ENCODE results near the gene CFAP43.
A peak's percentile ranks its signal among the peaks of the same experiment; 100 is the strongest.

CFAP43 gene

GRCh38 chr10:104143829-104144228 is 88.3 kb downstream of the CFAP43 start:
- no peaks in the 10 kb centered on the region for H3K36me3 Mint-ChIP-seq
- H3K27ac Mint-ChIP-seq, result no peak overlapping the region
- H3K27me3 Mint-ChIP-seq, result peaks cover 12% of the 10 kb centered on the region
- H3K4me1 Mint-ChIP-seq, result no peaks in the 10 kb centered on the region
- no peaks in the 10 kb centered on the region for H3K9me3 Mint-ChIP-seq
- H3K4me3 Mint-ChIP-seq, result no peak overlapping the region

GRCh38 chr10:104142081-104142480 is 90.1 kb downstream of the CFAP43 start:
- H3K9me3 Mint-ChIP-seq, result no peaks in the 10 kb centered on the region
- H3K36me3 Mint-ChIP-seq, result no peaks in the 10 kb centered on the region
- no peaks in the 10 kb centered on the region for H3K4me1 Mint-ChIP-seq
- no peak overlapping the region for H3K4me3 Mint-ChIP-seq
- H3K27ac Mint-ChIP-seq, result no peak overlapping the region
- peaks cover 12% of the 10 kb centered on the region for H3K27me3 Mint-ChIP-seq

GRCh38 chr10:104139221-104139620 is 92.9 kb downstream of the CFAP43 start:
- Mint-ChIP-seq H3K4me3 (no peak overlapping the region), H3K27ac (peak overlapping the region; percentile 44), H3K9me3 (no peaks in the 10 kb centered on the region), H3K36me3 (no peaks in the 10 kb centered on the region), H3K27me3 (peaks cover 9% of the 10 kb centered on the region), H3K4me1 (no peaks in the 10 kb centered on the region)

GRCh38 chr10:104138131-104138530 is 94.0 kb downstream of the CFAP43 start:
- Mint-ChIP-seq H3K27me3 (peaks cover 4% of the 10 kb centered on the region), H3K9me3 (no peaks in the 10 kb centered on the region), H3K4me1 (no peaks in the 10 kb centered on the region), H3K27ac (no peak overlapping the region), H3K36me3 (no peaks in the 10 kb centered on the region), H3K4me3 (no peak overlapping the region)

GRCh38 chr10:104130041-104130440 is 102.1 kb downstream of the CFAP43 start:
- H3K4me3 Mint-ChIP-seq, result no peak overlapping the region
- H3K9me3 Mint-ChIP-seq, result no peaks in the 10 kb centered on the region
- peaks cover 4% of the 10 kb centered on the region for H3K36me3 Mint-ChIP-seq
- no peak overlapping the region for H3K27ac Mint-ChIP-seq
- peaks cover 9% of the 10 kb centered on the region for H3K4me1 Mint-ChIP-seq
- peaks cover 3% of the 10 kb centered on the region for H3K27me3 Mint-ChIP-seq

GRCh38 chr10:104128214-104128613 is 104.0 kb downstream of the CFAP43 start:
- Mint-ChIP-seq H3K4me1 (peaks cover 17% of the 10 kb centered on the region), H3K27me3 (peaks cover 3% of the 10 kb centered on the region), H3K4me3 (no peak overlapping the region), H3K27ac (no peak overlapping the region), H3K36me3 (peaks cover 4% of the 10 kb centered on the region), H3K9me3 (no peaks in the 10 kb centered on the region)

GRCh38 chr10:104127411-104127810 is 104.8 kb downstream of the CFAP43 start:
- peaks cover 4% of the 10 kb centered on the region for H3K36me3 Mint-ChIP-seq
- no peaks in the 10 kb centered on the region for H3K27me3 Mint-ChIP-seq
- H3K4me1 Mint-ChIP-seq, result peaks cover 25% of the 10 kb centered on the region
- no peaks in the 10 kb centered on the region for H3K9me3 Mint-ChIP-seq
- no peak overlapping the region for H3K27ac Mint-ChIP-seq
- no peak overlapping the region for H3K4me3 Mint-ChIP-seq

GRCh38 chr10:104123397-104123796 is 108.8 kb downstream of the CFAP43 start:
- Mint-ChIP-seq H3K4me1 (peaks cover 38% of the 10 kb centered on the region), H3K36me3 (peaks cover 4% of the 10 kb centered on the region), H3K4me3 (peak overlapping the region; percentile 77), H3K27ac (peak overlapping the region; percentile 72), H3K27me3 (no peaks in the 10 kb centered on the region), H3K9me3 (no peaks in the 10 kb centered on the region)

- no peaks in the 10 kb centered on the region for H3K27me3 Mint-ChIP-seq
- no peaks in the 10 kb centered on the region for H3K9me3 Mint-ChIP-seq
- H3K4me3 Mint-ChIP-seq, result peak overlapping the region; percentile 92
- peaks cover 46% of the 10 kb centered on the region for H3K4me1 Mint-ChIP-seq
- H3K27ac Mint-ChIP-seq, result peak overlapping the region; percentile 97
- H3K36me3 Mint-ChIP-seq, result peaks cover 4% of the 10 kb centered on the region
Measured at GRCh38 chr10:104122225-104123107, 109.7 kb downstream of the CFAP43 start.

GRCh38 chr10:104121485-104122224 is 110.5 kb downstream of the CFAP43 start, which contains the start of gene SFR1:
TSS of gene SFR1 (plus strand) at chr10:104122171. CDS start at chr10:104122184, 13 bp downstream.
- H3K27ac Mint-ChIP-seq, result peak within 1 kb of the TSS; percentile 97
- peak within 1 kb of the TSS; percentile 92 for H3K4me3 Mint-ChIP-seq
- peaks cover 53% of the 10 kb centered on the region for H3K4me1 Mint-ChIP-seq

GRCh38 chr10:104120903-104121484 is 111.2 kb downstream of the CFAP43 start:
- H3K4me3 Mint-ChIP-seq, result peak overlapping the region; percentile 92
- no peaks in the 10 kb centered on the region for H3K9me3 Mint-ChIP-seq
- peak overlapping the region; percentile 97 for H3K27ac Mint-ChIP-seq
- H3K27me3 Mint-ChIP-seq, result no peaks in the 10 kb centered on the region
- peaks cover 55% of the 10 kb centered on the region for H3K4me1 Mint-ChIP-seq
- peaks cover 4% of the 10 kb centered on the region for H3K36me3 Mint-ChIP-seq

More at GRCh38 chr10:104121485-104122224, 110.5 kb downstream of the CFAP43 start, which contains the start of gene SFR1:
- no peaks in the 10 kb centered on the region for H3K9me3 Mint-ChIP-seq
- peaks cover 4% of the 10 kb centered on the region for H3K36me3 Mint-ChIP-seq
- no peaks in the 10 kb centered on the region for H3K27me3 Mint-ChIP-seq

- Mint-ChIP-seq H3K36me3 (peaks cover 4% of the 10 kb centered on the region), H3K27me3 (no peaks in the 10 kb centered on the region), H3K4me3 (peak overlapping the region; percentile 92), H3K27ac (peak overlapping the region; percentile 97), H3K4me1 (peaks cover 55% of the 10 kb centered on the region), H3K9me3 (no peaks in the 10 kb centered on the region)
Measured at GRCh38 chr10:104120512-104120902, 111.7 kb downstream of the CFAP43 start.

GRCh38 chr10:104119996-104120395 is 112.2 kb downstream of the CFAP43 start:
- Mint-ChIP-seq H3K4me3 (no peak overlapping the region), H3K36me3 (no peaks in the 10 kb centered on the region), H3K27ac (peak overlapping the region; percentile 97), H3K9me3 (no peaks in the 10 kb centered on the region), H3K27me3 (no peaks in the 10 kb centered on the region), H3K4me1 (peaks cover 50% of the 10 kb centered on the region)

GRCh38 chr10:104117839-104118323 is 114.3 kb downstream of the CFAP43 start:
- H3K4me3 Mint-ChIP-seq, result no peak overlapping the region
- no peaks in the 10 kb centered on the region for H3K36me3 Mint-ChIP-seq
- H3K27me3 Mint-ChIP-seq, result no peaks in the 10 kb centered on the region
- peaks cover 43% of the 10 kb centered on the region for H3K4me1 Mint-ChIP-seq
- no peak overlapping the region for H3K27ac Mint-ChIP-seq
- no peaks in the 10 kb centered on the region for H3K9me3 Mint-ChIP-seq

GRCh38 chr10:104113376-104113956 is 118.7 kb downstream of the CFAP43 start:
- Mint-ChIP-seq H3K27me3 (no peaks in the 10 kb centered on the region), H3K9me3 (no peaks in the 10 kb centered on the region), H3K36me3 (no peaks in the 10 kb centered on the region), H3K27ac (no peak overlapping the region), H3K4me3 (no peak overlapping the region), H3K4me1 (peaks cover 35% of the 10 kb centered on the region)
